Parathyroid adenoma (tissue), 2 donors: ENCODE results near the gene PPP1R15B.

Experiments used
- H2AFZ ChIP-seq: fragments of 300-600 bp; sonication (generic); one replicate; pipeline ENCODE4 v1.7.0; 2017; ENCODE audit warnings: antibody characterized with exemption, mild to moderate bottlenecking
- H3K27ac ChIP-seq: fragments of 300-600 bp; sonication (generic); one replicate; pipeline ENCODE4 v1.7.0; 2017
- H3K27me3 ChIP-seq: fragments of 300-600 bp; sonication (generic); one replicate; pipeline ENCODE4 v1.7.0; 2017; ENCODE audit warnings: low read length; ENCODE audit not compliant: control insufficient read depth, insufficient read depth
- H3K36me3 ChIP-seq: fragments of 300-600 bp; sonication (generic); one replicate; pipeline ENCODE4 v1.7.0; 2017; ENCODE audit warnings: low read length; ENCODE audit not compliant: control insufficient read depth, insufficient read depth
- H3K4me1 ChIP-seq: fragments of 300-600 bp; sonication (generic); one replicate; pipeline ENCODE4 v1.7.0; 2017; ENCODE audit warnings: control low read depth
- H3K4me2 ChIP-seq: fragments of 300-600 bp; sonication (generic); one replicate; pipeline ENCODE4 v1.7.0; 2017; ENCODE audit warnings: low read length
- H3K4me3 ChIP-seq: fragments of 300-600 bp; sonication (generic); one replicate; pipeline ENCODE4 v1.7.0; 2017; ENCODE audit warnings: low read depth, low read length
- H3K79me2 ChIP-seq: fragments of 300-600 bp; sonication (generic); one replicate; pipeline ENCODE4 v1.7.0; 2017; ENCODE audit warnings: control low read depth
- H3K9ac ChIP-seq: fragments of 300-600 bp; sonication (generic); one replicate; pipeline ENCODE4 v1.7.0; 2017; ENCODE audit warnings: mild to moderate bottlenecking
- H3K9me3 ChIP-seq: fragments of 300-600 bp; sonication (generic); one replicate; pipeline ENCODE4 v1.7.0; 2017; ENCODE audit warnings: low read length; ENCODE audit not compliant: control insufficient read depth
- TF ChIP-seq, protein P1 (sequence below): fragments of 300-600 bp; sonication (generic); IDR thresholded peaks from one replicate; pipeline ENCODE4 v1.7.0; 2017; ENCODE audit warnings: antibody characterized with exemption, mild to moderate bottlenecking
- donor health status: primary hyperparathyroidism.

The PPP1R15B gene

DNA sequence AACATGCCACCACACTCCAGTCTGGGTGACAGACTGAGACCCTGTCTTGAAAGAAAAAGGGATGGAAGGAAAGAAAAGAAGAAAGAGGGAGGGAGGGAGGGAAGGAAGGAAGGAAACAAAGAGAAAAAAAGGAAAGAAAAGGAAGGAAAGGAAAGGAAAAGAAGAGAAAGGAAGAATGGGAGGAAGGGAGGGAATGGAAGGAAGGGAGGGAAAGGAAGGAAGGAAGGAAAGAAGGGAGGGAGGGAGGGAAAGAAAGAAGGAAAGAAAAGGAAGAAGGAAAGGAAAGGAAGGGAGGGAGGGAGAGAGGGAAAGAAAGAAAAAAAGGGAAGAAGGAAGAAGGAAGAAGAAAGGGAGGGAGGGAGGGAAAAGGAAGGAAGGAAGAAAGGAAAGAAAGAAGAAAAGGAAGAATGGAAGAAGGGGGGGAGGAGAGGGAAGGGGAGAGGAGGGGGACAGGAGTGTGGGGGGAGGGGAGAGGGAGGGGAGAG lies 5.0 kb upstream of the PPP1R15B start:
- Histone ChIP-seq H3K9ac (no peak overlapping the region), H3K4me3 (no peak overlapping the region), H3K79me2 (no peaks in the 10 kb centered on the region), H2AFZ (no peak overlapping the region), H3K4me2 (no peak overlapping the region), H3K4me1 (peaks cover 9% of the 10 kb centered on the region), H3K27ac (peak overlapping the region; percentile 83), H3K36me3 (no peaks in the 10 kb centered on the region), H3K9me3 (no peaks in the 10 kb centered on the region), H3K27me3 (no peaks in the 10 kb centered on the region)
- TF ChIP-seq, protein P1, sequence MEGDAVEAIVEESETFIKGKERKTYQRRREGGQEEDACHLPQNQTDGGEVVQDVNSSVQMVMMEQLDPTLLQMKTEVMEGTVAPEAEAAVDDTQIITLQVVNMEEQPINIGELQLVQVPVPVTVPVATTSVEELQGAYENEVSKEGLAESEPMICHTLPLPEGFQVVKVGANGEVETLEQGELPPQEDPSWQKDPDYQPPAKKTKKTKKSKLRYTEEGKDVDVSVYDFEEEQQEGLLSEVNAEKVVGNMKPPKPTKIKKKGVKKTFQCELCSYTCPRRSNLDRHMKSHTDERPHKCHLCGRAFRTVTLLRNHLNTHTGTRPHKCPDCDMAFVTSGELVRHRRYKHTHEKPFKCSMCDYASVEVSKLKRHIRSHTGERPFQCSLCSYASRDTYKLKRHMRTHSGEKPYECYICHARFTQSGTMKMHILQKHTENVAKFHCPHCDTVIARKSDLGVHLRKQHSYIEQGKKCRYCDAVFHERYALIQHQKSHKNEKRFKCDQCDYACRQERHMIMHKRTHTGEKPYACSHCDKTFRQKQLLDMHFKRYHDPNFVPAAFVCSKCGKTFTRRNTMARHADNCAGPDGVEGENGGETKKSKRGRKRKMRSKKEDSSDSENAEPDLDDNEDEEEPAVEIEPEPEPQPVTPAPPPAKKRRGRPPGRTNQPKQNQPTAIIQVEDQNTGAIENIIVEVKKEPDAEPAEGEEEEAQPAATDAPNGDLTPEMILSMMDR: no peak

DNA sequence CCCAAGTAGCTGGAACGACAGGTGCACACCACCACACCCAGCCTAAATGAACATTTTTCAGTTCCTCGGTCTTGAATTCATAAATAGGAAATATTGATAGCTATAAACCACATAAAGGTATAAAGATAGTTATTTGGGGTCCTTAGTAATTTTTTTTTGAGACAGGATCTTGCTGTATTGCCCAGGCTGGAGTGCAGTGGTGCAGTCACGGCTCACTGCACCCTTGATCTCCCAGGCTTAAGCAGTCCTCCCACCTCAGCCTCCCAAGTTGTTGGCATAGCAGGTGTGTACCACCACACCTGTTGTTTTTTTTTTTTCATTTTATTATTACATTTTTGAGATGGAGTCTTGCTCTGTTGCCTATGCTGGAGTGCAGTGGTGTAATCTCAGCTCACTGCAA lies 3.7 kb upstream of the PPP1R15B start:
- H3K9me3 ChIP-seq: no peaks in the 10 kb centered on the region
- H3K36me3 ChIP-seq: no peaks in the 10 kb centered on the region
- peaks cover 6% of the 10 kb centered on the region for H3K79me2 ChIP-seq
- no peak overlapping the region for H3K4me2 ChIP-seq
- H3K4me3 ChIP-seq: no peak overlapping the region
- no peak overlapping the region for H3K9ac ChIP-seq
- no peak overlapping the region for H3K27ac ChIP-seq
- TF ChIP-seq, protein P1: no peak
- no peaks in the 10 kb centered on the region for H3K27me3 ChIP-seq
- H3K4me1 ChIP-seq: peaks cover 9% of the 10 kb centered on the region
- no peak overlapping the region for H2AFZ ChIP-seq

DNA sequence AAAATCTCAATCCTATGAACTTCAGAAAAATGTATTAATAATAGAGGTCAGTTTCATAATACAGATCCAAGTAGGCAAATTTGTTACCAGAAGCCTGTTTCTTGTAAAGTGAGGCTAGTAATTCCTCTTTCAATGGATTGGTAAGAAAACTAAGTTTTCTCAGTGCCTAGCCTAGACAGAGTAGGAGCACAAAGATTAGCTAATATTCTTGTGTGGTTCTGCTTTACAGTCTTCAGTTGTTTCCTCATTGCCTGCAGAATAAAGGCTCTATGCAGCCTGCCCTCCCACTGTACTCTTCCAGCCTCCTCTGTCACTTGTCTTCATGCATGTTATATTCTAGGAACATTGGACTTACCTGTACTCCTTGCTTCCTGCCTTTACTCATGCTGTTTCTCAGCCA lies 2.4 kb upstream of the PPP1R15B start:
- Histone ChIP-seq H3K9ac (no peak overlapping the region), H3K36me3 (no peaks in the 10 kb centered on the region), H3K27me3 (no peaks in the 10 kb centered on the region), H3K79me2 (peaks cover 18% of the 10 kb centered on the region), H2AFZ (no peak overlapping the region), H3K4me2 (no peak overlapping the region), H3K27ac (no peak overlapping the region), H3K9me3 (no peaks in the 10 kb centered on the region), H3K4me1 (peaks cover 9% of the 10 kb centered on the region), H3K4me3 (no peak overlapping the region)
- TF ChIP-seq, protein P1: no peak

DNA sequence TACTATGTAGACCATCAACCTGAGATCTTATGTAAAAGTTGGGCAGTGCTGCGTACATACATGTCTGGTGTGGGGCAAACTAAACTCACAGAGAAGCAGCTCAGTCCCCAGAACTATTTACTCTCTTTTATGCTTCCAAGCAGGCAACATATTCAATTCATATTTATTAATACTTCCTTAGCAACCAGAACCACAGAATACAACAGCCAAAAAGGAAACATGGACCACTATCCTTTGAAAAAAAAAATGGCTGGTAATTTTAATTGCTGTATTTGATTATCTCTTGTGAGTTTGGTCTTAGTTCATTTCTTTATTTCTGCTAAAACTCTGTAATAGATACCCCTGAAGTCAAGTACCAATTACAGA lies 1.5 kb upstream of the PPP1R15B start:
- H3K4me1 ChIP-seq: peaks cover 3% of the 10 kb centered on the region
- H3K4me2 ChIP-seq: no peak overlapping the region
- H3K27ac ChIP-seq: peak overlapping the region; percentile 99
- H3K4me3 ChIP-seq: no peak overlapping the region
- TF ChIP-seq, protein P1: no peak
- H3K36me3 ChIP-seq: no peaks in the 10 kb centered on the region
- H3K79me2 ChIP-seq: peaks cover 23% of the 10 kb centered on the region
- H3K27me3 ChIP-seq: no peaks in the 10 kb centered on the region
- H3K9me3 ChIP-seq: no peaks in the 10 kb centered on the region
- no peak overlapping the region for H2AFZ ChIP-seq
- no peak overlapping the region for H3K9ac ChIP-seq

DNA sequence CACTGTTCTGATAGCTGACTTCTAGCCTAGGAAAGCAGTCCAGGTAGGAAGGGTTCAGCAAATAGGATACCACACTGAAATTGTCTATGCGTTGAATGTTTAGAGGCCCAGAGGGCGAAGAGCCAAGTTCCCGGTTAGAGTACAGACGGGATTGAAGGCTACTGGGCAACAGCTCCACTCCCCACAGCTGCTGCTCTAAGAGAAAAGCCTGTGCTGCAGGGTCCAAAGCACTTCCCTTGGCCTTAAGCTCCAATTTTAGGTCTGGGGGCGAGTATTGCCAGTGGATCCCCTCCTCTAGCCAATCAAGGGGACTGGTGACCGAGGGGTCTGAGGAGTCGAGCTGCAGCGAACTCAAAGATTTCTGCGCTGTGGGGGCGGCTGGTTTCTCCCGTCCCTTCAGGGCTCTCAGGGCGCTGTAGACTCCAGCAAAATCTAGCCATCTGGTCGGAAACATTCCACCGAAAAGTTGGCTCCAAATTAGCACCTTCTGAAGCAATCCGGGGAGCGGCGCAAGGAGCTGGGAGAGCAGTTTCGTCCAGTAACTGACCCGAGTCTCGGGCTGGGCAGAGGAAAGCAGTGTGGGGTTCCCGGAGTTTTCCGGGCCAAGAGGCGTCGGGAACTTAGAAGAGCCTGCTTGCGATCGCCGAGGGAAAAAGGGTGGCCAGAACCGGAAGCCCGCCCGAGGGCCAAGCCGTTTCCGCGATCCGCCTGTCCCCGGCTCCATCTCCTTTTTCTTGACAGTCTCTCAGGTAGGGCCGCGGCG lies 748 bp downstream of the PPP1R15B start:
- peak overlapping the region; percentile 88 for H2AFZ ChIP-seq
- no peaks in the 10 kb centered on the region for H3K4me1 ChIP-seq
- TF ChIP-seq, protein P1: no peak
- H3K79me2 ChIP-seq: peaks cover 29% of the 10 kb centered on the region
- peak overlapping the region; percentile 93 for H3K4me2 ChIP-seq
- peak overlapping the region; percentile 96 for H3K4me3 ChIP-seq
- H3K36me3 ChIP-seq: no peaks in the 10 kb centered on the region
- no peaks in the 10 kb centered on the region for H3K27me3 ChIP-seq
- peak overlapping the region; percentile 99 for H3K27ac ChIP-seq
- H3K9me3 ChIP-seq: no peaks in the 10 kb centered on the region
- peak overlapping the region; percentile 71 for H3K9ac ChIP-seq
